Tibial nerve (tissue), 4 donors: ENCODE measurements around the gene RNF26. TPM values are rescaled to one million over a fixed set of nuclear protein-coding genes. Genes with fewer than 3 reads are reported as not detected.

Experiments used
- DNase-seq, 2 donors: peaks; one replicate each; pipeline ENCODE4 v3.0.0-alpha.2; 2019; ENCODE audit warnings: low spot score in 2 of 2
- H3K27ac ChIP-seq, 4 donors: fragments of 200-600 bp; sonication (generic) in 3 of 4; one replicate each; pipeline ENCODE4 v1.5.1; 2017 to 2019; ENCODE audit warnings: mild to moderate bottlenecking in 1 of 4
- H3K27me3 ChIP-seq, 2 donors: fragments of 200-600 bp; sonication (generic) in 1 of 2; one replicate each; pipeline versions ENCODE4 v1.5.1 to v1.6.0; 2017 to 2019
- H3K36me3 ChIP-seq, 3 donors: fragments of 200-600 bp; sonication (generic); one replicate each; pipeline ENCODE4 v1.5.1; 2018 to 2019
- H3K4me1 ChIP-seq, 4 donors: fragments of 200-600 bp; sonication (generic) in 3 of 4; one replicate each; pipeline ENCODE4 v1.5.1; 2017 to 2019
- H3K4me3 ChIP-seq, 4 donors: fragments of 200-600 bp; sonication (generic) in 3 of 4; one replicate each; pipeline ENCODE4 v1.5.1; 2017 to 2019; ENCODE audit warnings: mild to moderate bottlenecking in 1 of 4, moderate library complexity in 1 of 4
- H3K9me3 ChIP-seq, 4 donors: fragments of 200-600 bp; sonication (generic) in 3 of 4; one replicate each; pipeline ENCODE4 v1.5.1; 2017 to 2019
- CTCF ChIP-seq, 5 experiments: fragments of 200-600 bp in 3 of 5; fragments of 450-650 bp in 2 of 5; sonication (generic) in 3 of 5; IDR thresholded peaks; one replicate each; pipeline ENCODE4 v1.5.1; 2016 to 2019; ENCODE audit warnings: antibody characterized with exemption in 5 of 5, mild to moderate bottlenecking in 3 of 5, moderate library complexity in 2 of 5
- EP300 ChIP-seq, 2 donors: sonication (generic); formaldehyde crosslinking; IDR thresholded peaks; one replicate each; pipeline ENCODE4 v1.6.1; 2017; ENCODE audit warnings: antibody characterized with exemption in 2 of 2, mild to moderate bottlenecking in 1 of 2
- POLR2A ChIP-seq, 2 donors: fragments of 450-650 bp; IDR thresholded peaks; one replicate each; pipeline ENCODE4 v1.6.1; 2017; ENCODE audit warnings: antibody characterized with exemption in 2 of 2, mild to moderate bottlenecking in 2 of 2, moderate library complexity in 2 of 2
- WGBS, 2 donors: methylation state at CpG; one replicate each; pipeline ENCODE4 v1.1.5; 2018; 5-methylcytosine and 5-hydroxymethylcytosine counted together
- total RNA-seq, 4 donors: library from RNA; depleted of rRNA; stranded (reverse); fragments of >200 nt; gene quantifications; one replicate each; pipeline ENCODE4 v1.1.0, GENCODE V29; 2016

Gene RNF26
- total RNA-seq, 4 donors from 2014 or later: 13.8 to 19.2 (median 15.9) TPM

GRCh38 chr11:119295178-119295577 lies 39.1 kb upstream of the RNF26 start:
- DNase-seq: no peak
- no peak overlapping the region for H3K27ac ChIP-seq
- no peak for TF ChIP-seq CTCF (IDR thresholded peaks at IDR 0.05)
- no peak for TF ChIP-seq POLR2A (IDR thresholded peaks at IDR 0.05)
- no peak for TF ChIP-seq EP300 (IDR thresholded peaks at IDR 0.05)
- peaks cover 0 to 64% (median 15%) of the 10 kb centered on the region in 3 donors for H3K36me3 ChIP-seq
- H3K27me3 ChIP-seq: no peaks in the 10 kb centered on the region
- H3K4me1 ChIP-seq: peaks cover 0 to 13% (median 0%) of the 10 kb centered on the region in 4 donors
- no peak overlapping the region for H3K4me3 ChIP-seq
- H3K9me3 ChIP-seq: peaks cover 0 to 11% (median 2%) of the 10 kb centered on the region in 4 donors
- WGBS, 2 donors: 40 to 42% methylated on average over 3 of the region's 3 CpGs

DNA sequence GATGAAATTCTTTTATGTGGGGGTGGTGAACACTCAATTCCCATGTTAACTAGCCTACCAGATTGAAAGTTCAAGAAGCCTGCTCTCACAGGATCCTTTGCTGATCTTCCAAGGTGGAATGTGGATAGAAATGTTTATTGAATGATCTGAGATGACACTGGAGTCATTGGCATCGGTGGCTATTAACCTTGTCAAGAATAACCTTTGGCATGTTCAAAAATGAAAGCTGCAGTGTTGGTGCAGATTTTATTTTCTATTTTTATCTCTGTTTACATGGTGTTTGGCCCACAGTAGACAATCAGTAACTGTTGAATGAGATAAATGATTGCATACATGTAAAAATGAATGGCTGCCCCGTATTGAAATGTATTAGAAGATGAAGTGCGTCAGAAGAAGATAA lies 36.4 kb upstream of the RNF26 start:
- H3K4me1 ChIP-seq: peaks cover 0 to 13% (median 0%) of the 10 kb centered on the region in 4 donors
- peaks cover 0 to 67% (median 10%) of the 10 kb centered on the region in 3 donors for H3K36me3 ChIP-seq
- no peak for TF ChIP-seq POLR2A (IDR thresholded peaks at IDR 0.05)
- TF ChIP-seq EP300 (IDR thresholded peaks at IDR 0.05): no peak
- no peak for TF ChIP-seq CTCF (IDR thresholded peaks at IDR 0.05)
- no peak overlapping the region for H3K4me3 ChIP-seq
- no peaks in the 10 kb centered on the region for H3K9me3 ChIP-seq
- peak overlapping the region in 2 of 4 donors; percentile 54 to 58 for H3K27ac ChIP-seq
- WGBS, 2 donors: 43 to 50% methylated on average over 3 of the region's 3 CpGs
- no peak for DNase-seq
- no peaks in the 10 kb centered on the region for H3K27me3 ChIP-seq

DNA sequence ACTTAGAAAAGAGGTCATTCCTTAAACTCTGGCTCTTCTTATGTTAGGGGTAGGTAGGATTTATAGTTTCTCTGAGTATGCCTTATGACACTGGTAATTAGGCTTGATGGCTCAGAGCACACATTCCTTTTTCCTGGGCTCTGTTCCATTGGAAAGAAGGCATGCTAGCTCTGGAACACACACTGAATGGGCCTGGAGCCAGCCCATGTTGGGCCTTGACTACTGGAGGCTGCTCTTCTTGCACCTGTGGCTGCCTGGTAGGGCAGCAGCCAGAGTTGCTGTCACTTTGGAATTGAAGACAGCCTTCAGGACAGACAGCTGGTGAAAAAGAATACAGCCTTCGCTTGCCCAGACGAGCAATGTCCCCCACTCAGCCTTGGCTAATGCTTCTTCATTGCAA lies 35.6 kb upstream of the RNF26 start:
- DNase-seq: no peak
- WGBS, 2 donors: 67 to 87% methylated on average over 2 of the region's 2 CpGs
- Histone ChIP-seq H3K27me3 (no peaks in the 10 kb centered on the region), H3K9me3 (no peaks in the 10 kb centered on the region), H3K36me3 (peaks cover 0 to 75% (median 10%) of the 10 kb centered on the region in 3 donors), H3K4me3 (no peak overlapping the region), H3K4me1 (peaks cover 0 to 13% (median 0%) of the 10 kb centered on the region in 4 donors), H3K27ac (peak overlapping the region in 2 of 4 donors; percentile 54 to 58)
- TF ChIP-seq CTCF (IDR thresholded peaks at IDR 0.05): no peak
- no peak for TF ChIP-seq EP300 (IDR thresholded peaks at IDR 0.05)
- no peak for TF ChIP-seq POLR2A (IDR thresholded peaks at IDR 0.05)

GRCh38 chr11:119299416-119299815 lies 34.9 kb upstream of the RNF26 start:
- no peak for DNase-seq
- peaks cover 0 to 76% (median 10%) of the 10 kb centered on the region in 3 donors for H3K36me3 ChIP-seq
- H3K4me1 ChIP-seq: peaks cover 0 to 13% (median 0%) of the 10 kb centered on the region in 4 donors
- TF ChIP-seq CTCF (IDR thresholded peaks at IDR 0.05) (no peak), EP300 (IDR thresholded peaks at IDR 0.05) (no peak), POLR2A (IDR thresholded peaks at IDR 0.05) (no peak)
- H3K9me3 ChIP-seq: no peaks in the 10 kb centered on the region
- H3K27ac ChIP-seq: no peak overlapping the region
- H3K27me3 ChIP-seq: no peaks in the 10 kb centered on the region
- H3K4me3 ChIP-seq: no peak overlapping the region
- 91 to 96% methylated on average over 9 of the region's 9 CpGs for WGBS, 2 donors

GRCh38 chr11:119300198-119300964 lies 33.9 kb upstream of the RNF26 start:
- TF ChIP-seq POLR2A (IDR thresholded peaks at IDR 0.05) (no peak), CTCF (IDR thresholded peaks at IDR 0.05) (no peak), EP300 (IDR thresholded peaks at IDR 0.05) (no peak)
- Histone ChIP-seq H3K36me3 (peaks cover 0 to 82% (median 10%) of the 10 kb centered on the region in 3 donors), H3K27me3 (no peaks in the 10 kb centered on the region), H3K4me3 (no peak overlapping the region), H3K4me1 (peaks cover 0 to 13% (median 0%) of the 10 kb centered on the region in 4 donors), H3K9me3 (no peaks in the 10 kb centered on the region), H3K27ac (no peak overlapping the region)
- WGBS, 2 donors: 71 to 73% methylated on average over 3 of the region's 3 CpGs
- no peak for DNase-seq
